Memory B cell (primary cell): ENCODE measurements around the gene RAI1.
"Not testable (repeated sequence)": the region's sequence is repeated elsewhere in the genome, so short reads cannot be mapped to it uniquely, and the experiment has no call there.

Experiments used
- ATAC-seq: fragments of 150-1000 bp; cut with Tn5 transposase; 2 replicates; pipeline ENCODE4 v1.10.0; 2021; ENCODE audit warnings: low read depth, mild to moderate bottlenecking, moderate library complexity
- DNase-seq, 2 donors: peaks; one replicate each; pipeline ENCODE4 v3.0.0; 2022; ENCODE audit warnings: low spot score in 2 of 2
- H3K27ac Mint-ChIP-seq: one replicate; pipeline ENCODE4 v1.8.0; 2022; ENCODE audit warnings: mild to moderate bottlenecking, moderate library complexity, mixed read lengths
- H3K27me3 Mint-ChIP-seq: one replicate; pipeline ENCODE4 v1.8.0; 2022; ENCODE audit warnings: mixed read lengths
- H3K36me3 Mint-ChIP-seq: one replicate; pipeline ENCODE4 v1.8.0; 2022; ENCODE audit warnings: mild to moderate bottlenecking, mixed read lengths
- H3K4me1 Mint-ChIP-seq: one replicate; pipeline ENCODE4 v1.8.0; 2022; ENCODE audit warnings: mixed read lengths
- H3K4me3 Mint-ChIP-seq: one replicate; pipeline ENCODE4 v1.8.0; 2022; ENCODE audit warnings: mild to moderate bottlenecking, moderate library complexity, mixed read lengths
- H3K9me3 Mint-ChIP-seq: one replicate; pipeline ENCODE4 v1.8.0; 2022; ENCODE audit warnings: mixed read lengths

Gene RAI1, protein sequence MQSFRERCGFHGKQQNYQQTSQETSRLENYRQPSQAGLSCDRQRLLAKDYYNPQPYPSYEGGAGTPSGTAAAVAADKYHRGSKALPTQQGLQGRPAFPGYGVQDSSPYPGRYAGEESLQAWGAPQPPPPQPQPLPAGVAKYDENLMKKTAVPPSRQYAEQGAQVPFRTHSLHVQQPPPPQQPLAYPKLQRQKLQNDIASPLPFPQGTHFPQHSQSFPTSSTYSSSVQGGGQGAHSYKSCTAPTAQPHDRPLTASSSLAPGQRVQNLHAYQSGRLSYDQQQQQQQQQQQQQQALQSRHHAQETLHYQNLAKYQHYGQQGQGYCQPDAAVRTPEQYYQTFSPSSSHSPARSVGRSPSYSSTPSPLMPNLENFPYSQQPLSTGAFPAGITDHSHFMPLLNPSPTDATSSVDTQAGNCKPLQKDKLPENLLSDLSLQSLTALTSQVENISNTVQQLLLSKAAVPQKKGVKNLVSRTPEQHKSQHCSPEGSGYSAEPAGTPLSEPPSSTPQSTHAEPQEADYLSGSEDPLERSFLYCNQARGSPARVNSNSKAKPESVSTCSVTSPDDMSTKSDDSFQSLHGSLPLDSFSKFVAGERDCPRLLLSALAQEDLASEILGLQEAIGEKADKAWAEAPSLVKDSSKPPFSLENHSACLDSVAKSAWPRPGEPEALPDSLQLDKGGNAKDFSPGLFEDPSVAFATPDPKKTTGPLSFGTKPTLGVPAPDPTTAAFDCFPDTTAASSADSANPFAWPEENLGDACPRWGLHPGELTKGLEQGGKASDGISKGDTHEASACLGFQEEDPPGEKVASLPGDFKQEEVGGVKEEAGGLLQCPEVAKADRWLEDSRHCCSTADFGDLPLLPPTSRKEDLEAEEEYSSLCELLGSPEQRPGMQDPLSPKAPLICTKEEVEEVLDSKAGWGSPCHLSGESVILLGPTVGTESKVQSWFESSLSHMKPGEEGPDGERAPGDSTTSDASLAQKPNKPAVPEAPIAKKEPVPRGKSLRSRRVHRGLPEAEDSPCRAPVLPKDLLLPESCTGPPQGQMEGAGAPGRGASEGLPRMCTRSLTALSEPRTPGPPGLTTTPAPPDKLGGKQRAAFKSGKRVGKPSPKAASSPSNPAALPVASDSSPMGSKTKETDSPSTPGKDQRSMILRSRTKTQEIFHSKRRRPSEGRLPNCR (N-terminal part only)

DNA sequence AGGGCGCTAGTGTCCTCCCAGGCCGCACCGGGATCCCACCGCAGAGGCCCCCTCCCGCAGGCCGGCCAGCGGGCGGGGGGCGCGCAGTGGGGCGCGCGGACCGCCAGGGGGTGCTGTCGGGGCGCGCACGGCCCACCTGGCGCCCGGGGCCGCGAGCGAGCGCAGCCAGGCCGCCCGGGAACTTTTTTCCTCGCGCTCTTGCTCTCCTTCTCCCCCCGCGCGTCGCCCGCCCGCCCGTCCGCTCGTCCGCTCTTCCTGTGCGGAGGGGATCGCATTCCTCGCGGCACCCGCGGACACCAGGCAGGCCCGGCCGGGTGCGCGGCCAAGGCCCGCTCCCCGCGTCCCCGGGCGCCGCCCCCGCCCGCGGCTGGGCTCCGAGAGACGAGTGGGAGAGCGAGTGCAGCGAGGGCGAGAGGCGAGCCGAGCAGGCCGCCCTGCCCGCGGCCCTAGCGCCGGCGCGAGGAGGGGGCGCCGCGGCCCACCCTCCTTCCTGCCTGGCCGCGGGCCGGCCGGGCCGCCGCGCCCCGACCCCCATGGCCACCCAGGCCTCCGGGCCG lies at the start of gene RAI1:
Gene RAI1 (plus strand): TSS at position 272 of the 557 bp plus-strand sequence. CDS start 111,491 bp downstream, outside the sequence.
- Mint-ChIP-seq H3K4me1 (peaks cover 24% of the 10 kb centered on the region), H3K36me3 (no peaks in the 10 kb centered on the region), H3K9me3 (no peaks in the 10 kb centered on the region), H3K4me3 (peak within 1 kb of the TSS; percentile 88), H3K27me3 (peaks cover 5% of the 10 kb centered on the region), H3K27ac (peak within 1 kb of the TSS; percentile 93)
- DNase-seq (peak; percentile 78 to 87), ATAC-seq (peak; percentile 59)

DNA sequence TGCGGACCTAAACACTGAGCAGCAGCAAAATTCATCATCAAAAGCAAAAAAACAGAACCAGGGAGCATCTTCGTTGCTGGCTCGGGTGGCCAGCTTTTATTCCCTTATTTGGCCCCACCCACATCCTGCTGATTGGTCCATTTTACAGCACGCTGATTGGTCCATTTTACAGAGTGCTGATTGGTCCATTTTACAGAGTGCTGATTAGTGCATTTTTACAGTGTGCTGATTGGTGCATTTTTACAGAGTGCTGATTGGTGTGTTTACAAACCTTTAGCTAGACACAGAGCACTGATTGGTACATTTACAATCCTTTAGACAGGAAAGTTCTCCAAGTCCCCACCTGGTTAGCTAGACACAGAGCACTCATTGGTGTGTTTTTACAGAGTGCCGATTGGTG lies 48.6 kb upstream of the RAI1 start:
- not testable (repeated sequence) for H3K9me3 Mint-ChIP-seq, ATAC-seq, DNase-seq, H3K27me3 Mint-ChIP-seq, H3K36me3 Mint-ChIP-seq, H3K27ac Mint-ChIP-seq, H3K4me3 Mint-ChIP-seq, H3K4me1 Mint-ChIP-seq

DNA sequence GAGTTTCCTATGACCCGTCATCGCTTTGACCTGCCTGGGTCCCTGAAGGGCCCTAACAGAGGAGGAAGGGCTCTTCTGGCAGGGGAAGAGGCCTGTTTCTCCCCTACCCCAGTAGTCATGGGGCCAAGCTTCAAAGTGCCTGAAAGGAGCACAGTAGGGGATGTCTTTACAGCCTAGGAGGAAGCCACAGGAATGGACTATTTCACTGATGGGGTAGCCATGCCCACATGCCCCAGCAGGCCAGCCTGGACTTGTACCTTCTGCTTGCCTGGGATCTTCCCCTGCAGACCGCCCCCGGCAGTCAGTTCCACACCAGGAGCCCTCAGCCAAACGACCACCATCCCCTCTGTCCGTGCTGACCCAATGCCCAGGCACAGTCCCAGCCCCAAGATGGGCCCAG lies 47.9 kb upstream of the RAI1 start:
- H3K27ac Mint-ChIP-seq, result no peak overlapping the region
- ATAC-seq (no peak), DNase-seq (no peak)
- H3K4me3 Mint-ChIP-seq, result no peak overlapping the region
- peaks cover 9% of the 10 kb centered on the region for H3K9me3 Mint-ChIP-seq
- peaks cover 8% of the 10 kb centered on the region for H3K4me1 Mint-ChIP-seq
- H3K36me3 Mint-ChIP-seq, result peaks cover 4% of the 10 kb centered on the region
- peaks cover 5% of the 10 kb centered on the region for H3K27me3 Mint-ChIP-seq

DNA sequence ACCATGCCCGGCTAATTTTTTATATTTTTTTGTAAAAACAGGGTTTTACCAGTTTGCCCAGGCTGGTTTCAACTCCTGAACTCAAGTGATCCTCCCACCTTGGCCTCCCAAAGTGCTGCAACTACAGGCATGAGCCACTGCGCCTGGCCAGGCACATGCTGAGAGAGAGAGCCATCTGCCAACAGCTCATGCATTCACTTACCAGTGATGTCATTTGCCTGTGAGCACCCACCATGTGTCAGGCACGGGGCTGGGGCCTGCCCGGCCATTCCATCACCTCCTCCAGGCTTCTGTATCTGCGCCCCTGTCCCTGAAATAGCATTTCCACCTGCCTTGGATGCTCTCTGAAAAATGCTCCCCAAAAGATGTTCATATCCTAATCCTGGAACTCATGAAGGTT lies 46.1 kb upstream of the RAI1 start:
- no peak for DNase-seq
- Mint-ChIP-seq H3K27me3 (peaks cover 10% of the 10 kb centered on the region), H3K4me1 (peaks cover 3% of the 10 kb centered on the region), H3K36me3 (peaks cover 3% of the 10 kb centered on the region), H3K9me3 (peaks cover 9% of the 10 kb centered on the region), H3K27ac (no peak overlapping the region), H3K4me3 (no peak overlapping the region)
- no peak for ATAC-seq

DNA sequence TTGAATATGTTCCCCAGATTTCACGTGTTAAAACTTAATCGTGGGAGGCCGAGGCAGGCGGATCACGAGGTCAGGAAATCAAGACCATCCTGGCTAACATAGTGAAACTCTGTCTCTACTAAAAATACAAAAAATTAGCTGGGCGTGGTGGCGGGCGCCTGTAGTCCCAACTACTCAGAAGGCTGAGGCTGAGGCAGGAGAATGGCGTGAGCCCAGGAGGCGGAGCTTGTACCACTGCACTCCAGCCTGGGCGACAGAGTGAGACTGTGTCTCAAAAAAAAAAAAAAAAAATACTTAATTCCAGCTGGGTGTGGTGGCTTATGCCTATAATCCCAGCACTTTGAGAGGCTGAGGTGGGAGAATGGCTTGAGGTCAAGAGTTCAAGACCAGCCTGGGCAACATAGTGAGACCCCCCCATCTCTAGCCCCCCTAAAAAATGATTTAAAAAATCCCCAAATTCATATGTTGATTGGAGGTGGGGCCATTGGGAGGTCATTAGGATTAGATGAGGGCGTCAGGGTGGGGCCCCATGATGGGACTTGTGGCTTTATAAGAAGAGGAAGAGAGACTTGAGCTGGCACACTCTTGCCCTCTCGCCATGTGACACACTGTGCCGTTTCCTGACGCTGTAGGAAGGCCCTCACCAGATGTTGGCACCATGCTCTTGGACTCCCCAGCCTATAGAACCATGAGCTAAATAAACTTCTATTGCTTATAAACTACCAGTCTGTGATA lies 45.6 kb upstream of the RAI1 start:
- DNase-seq, H3K4me1 Mint-ChIP-seq, H3K9me3 Mint-ChIP-seq, H3K36me3 Mint-ChIP-seq, H3K27ac Mint-ChIP-seq, H3K4me3 Mint-ChIP-seq: not testable (repeated sequence)
- peaks cover 10% of the 10 kb centered on the region for H3K27me3 Mint-ChIP-seq
- ATAC-seq, result peak; percentile 85

DNA sequence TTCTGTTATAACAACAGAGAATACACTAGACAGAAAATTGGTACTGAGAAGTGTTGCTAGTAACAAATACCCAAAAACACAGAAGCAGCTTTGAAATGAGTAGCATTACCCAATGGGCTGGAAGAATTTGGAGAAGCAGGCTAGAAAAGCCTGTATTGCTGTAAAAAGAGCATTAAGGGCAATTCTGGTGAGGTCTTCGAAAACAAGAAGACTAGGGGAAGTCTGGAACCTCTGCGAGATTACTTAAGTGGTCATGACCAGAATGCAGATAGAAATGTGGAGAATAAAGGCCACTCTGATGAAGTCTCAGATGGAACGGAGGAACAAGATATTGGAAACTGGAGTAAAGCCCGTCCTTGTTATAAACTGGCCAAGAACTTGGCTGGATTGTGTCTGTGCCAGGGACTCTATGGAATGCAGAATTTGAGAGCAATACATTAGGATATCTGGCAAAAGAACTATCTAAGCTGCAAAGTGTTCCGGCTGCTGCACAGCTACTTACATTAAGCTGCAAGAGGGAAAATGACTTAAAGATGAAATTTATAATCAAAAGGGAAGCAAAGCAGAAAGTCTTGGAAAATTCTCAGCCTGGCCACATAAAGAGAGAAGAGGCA lies 44.9 kb upstream of the RAI1 start:
- no peak overlapping the region for H3K4me3 Mint-ChIP-seq
- H3K27me3 Mint-ChIP-seq, result peaks cover 10% of the 10 kb centered on the region
- H3K27ac Mint-ChIP-seq, result no peak overlapping the region
- ATAC-seq (no peak), DNase-seq (no peak)
- peaks cover 3% of the 10 kb centered on the region for H3K4me1 Mint-ChIP-seq
- H3K36me3 Mint-ChIP-seq, result peaks cover 3% of the 10 kb centered on the region
- peaks cover 9% of the 10 kb centered on the region for H3K9me3 Mint-ChIP-seq

DNA sequence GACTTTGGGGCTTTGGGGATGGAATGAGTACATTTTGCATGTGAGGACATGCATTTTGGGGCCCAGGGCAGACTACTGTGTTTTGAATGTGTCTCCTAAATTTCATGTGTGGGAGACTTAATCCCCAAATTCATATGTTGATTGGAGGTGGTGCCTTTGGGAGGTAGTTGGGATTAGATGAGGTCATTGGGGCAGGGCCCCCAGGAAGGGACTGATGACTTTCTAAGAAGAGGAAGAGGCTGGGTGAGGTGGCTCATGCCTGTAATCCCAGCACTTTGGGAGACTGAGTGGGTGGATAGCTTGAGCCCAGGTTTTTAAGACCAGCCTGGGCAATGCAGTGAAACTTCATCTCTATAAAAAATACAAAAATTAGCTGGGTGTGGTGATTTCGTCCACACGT lies 42.8 kb upstream of the RAI1 start:
- ATAC-seq, result no peak
- H3K4me3 Mint-ChIP-seq, result no peak overlapping the region
- H3K27ac Mint-ChIP-seq, result no peak overlapping the region
- H3K36me3 Mint-ChIP-seq, result peaks cover 3% of the 10 kb centered on the region
- peaks cover 3% of the 10 kb centered on the region for H3K4me1 Mint-ChIP-seq
- peaks cover 10% of the 10 kb centered on the region for H3K27me3 Mint-ChIP-seq
- no peak for DNase-seq
- H3K9me3 Mint-ChIP-seq, result peaks cover 9% of the 10 kb centered on the region

DNA sequence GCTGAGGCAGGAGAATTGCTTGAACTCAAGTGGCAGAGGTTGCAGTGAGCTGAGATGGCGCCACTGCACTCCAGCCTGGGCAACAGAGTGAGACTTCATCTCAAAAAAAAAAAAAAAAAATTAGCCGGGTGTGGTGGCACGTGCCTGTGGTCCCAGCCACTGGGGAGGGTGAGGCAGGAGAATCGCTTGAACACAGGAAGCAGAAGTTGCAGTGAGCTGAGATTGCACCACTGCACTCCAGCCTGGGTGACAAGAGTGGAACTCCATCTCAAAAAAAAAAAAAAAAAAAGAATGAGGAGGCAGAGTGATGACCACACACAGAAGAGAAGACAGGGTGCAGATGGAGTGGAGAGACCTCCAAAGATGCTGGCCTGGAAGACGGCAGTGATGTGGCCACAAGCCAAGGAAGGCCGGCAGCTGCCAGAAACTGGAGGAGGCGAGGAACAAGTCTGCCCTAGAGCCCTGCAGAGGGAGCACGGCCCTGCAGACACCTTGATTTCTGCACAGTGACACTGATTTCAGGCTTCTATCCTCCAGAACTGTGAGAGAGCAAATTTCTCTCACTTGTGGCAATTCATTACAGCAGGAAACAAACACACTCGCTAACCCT lies 41.5 kb upstream of the RAI1 start:
- DNase-seq, H3K27ac Mint-ChIP-seq, H3K4me3 Mint-ChIP-seq, H3K9me3 Mint-ChIP-seq, ATAC-seq, H3K36me3 Mint-ChIP-seq, H3K4me1 Mint-ChIP-seq, H3K27me3 Mint-ChIP-seq: not testable (repeated sequence)

DNA sequence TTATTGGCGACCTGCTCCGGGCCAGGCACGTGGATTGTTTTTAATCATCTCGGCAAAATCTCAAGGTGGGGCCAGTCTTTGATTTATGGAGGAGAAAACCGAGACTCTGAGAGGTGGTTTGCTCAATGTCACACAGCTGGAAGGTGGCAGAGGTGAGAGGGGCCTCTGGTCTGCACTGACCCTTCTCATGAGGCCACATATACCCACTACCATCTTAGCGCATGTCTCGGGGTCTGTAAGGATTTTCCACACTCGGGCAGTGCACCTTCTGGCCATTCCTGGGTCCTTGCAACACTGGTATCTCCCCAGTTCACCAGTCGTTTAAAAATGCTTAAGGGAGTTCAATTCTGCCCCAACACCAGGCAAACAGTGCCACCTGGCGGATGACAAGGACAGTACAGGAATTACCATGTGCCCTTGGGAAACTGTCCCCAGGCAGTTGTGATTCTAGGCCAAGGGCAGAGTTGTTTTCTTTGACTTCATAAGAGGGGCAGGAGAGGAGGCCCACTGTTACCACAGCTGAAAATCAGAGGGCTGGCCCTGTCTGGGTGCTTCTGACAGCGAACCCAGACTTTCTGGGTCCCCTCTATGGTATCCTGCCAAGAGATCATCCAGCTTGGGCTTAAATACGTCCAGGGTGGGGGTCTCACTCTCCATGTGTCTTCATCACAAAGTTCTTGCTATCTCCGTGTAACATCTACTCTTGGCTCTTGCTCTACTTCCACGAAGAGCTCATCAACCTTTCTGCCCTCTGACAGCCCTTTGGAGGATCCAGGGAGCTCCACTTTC lies 39.4 kb upstream of the RAI1 start:
- H3K4me3 Mint-ChIP-seq, result no peak overlapping the region
- no peak overlapping the region for H3K27ac Mint-ChIP-seq
- H3K9me3 Mint-ChIP-seq, result no peaks in the 10 kb centered on the region
- peaks cover 18% of the 10 kb centered on the region for H3K27me3 Mint-ChIP-seq
- ATAC-seq, result peak; percentile 84
- DNase-seq, result peak; percentile 82 to 84
- no peaks in the 10 kb centered on the region for H3K4me1 Mint-ChIP-seq
- no peaks in the 10 kb centered on the region for H3K36me3 Mint-ChIP-seq

DNA sequence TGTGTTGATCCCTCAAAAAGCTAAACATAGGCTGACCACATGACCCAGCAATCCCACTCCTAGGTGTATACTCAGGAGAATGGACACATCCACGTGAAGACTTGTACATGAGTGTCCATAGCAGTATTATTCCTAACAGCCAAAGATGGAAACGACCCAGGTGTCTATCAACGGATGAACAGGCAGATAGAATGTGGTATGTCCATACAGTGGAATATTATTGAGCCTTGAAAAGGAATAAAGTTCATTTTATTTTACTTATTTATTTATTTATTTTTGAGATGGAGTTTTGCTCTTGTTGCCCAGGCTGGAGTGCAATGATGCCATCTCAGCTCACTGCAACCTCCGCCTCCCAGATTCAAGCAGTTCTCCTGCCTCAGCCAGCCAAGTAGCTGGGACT lies 36.1 kb upstream of the RAI1 start:
- not testable (repeated sequence) for DNase-seq, H3K36me3 Mint-ChIP-seq, ATAC-seq, H3K4me3 Mint-ChIP-seq, H3K27ac Mint-ChIP-seq, H3K9me3 Mint-ChIP-seq, H3K4me1 Mint-ChIP-seq
- H3K27me3 Mint-ChIP-seq, result peaks cover 15% of the 10 kb centered on the region

DNA sequence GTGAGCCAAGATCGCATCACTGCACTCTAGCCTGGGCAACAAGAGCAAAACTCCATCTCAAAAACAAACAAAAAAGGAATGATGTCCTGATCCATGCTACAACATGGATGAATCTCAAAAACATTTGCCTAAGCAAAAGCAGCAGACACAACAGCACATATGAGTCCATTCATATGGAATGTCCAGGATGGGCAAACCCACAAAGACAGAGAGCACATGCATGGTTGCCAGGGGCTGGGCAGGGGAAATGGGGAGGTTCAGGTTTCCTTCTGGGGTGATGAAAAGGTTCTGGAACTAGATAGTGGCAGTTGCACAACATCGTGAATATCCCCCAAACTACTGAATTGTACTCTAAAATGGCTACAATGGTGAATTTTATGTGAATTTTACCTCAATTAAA lies 35.3 kb upstream of the RAI1 start:
- no peaks in the 10 kb centered on the region for H3K4me1 Mint-ChIP-seq
- H3K27me3 Mint-ChIP-seq, result peaks cover 15% of the 10 kb centered on the region
- H3K36me3 Mint-ChIP-seq, result peaks cover 3% of the 10 kb centered on the region
- H3K27ac Mint-ChIP-seq, result no peak overlapping the region
- ATAC-seq (no peak), DNase-seq (no peak)
- H3K4me3 Mint-ChIP-seq, result no peak overlapping the region
- H3K9me3 Mint-ChIP-seq, result peaks cover 5% of the 10 kb centered on the region

DNA sequence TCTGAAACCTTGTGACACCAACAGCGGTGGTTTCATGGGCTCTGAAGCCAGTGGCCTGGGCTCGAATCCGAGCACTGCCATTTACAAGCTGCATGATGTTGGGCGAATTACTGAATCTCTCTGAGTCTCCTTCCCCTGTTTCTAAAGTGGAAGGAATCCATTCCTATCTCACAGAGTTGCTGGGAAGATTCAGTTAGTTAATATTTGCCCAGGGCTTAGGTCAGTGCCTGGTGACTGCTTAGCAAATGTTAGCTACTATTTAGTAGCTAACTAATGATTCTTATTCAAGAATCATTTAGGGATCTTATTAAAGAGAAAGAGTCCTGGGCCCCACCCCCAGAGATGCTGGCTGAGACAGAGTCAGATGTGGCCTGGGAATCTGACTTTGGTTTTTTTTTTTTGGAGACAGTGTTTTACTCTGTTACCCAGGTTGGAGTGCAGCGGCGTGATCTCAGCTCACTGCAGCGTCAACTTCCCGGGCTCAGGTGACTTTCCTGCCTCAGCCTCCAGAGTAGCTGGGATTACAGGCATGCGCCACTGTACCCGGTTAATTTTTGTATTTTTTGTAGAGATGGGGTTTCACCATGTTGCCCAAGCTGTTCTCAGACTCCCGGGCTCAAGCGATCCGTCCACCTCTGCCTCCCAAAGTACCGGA lies 33.6 kb upstream of the RAI1 start:
- DNase-seq, result no peak
- peaks cover 5% of the 10 kb centered on the region for H3K9me3 Mint-ChIP-seq
- ATAC-seq, result no peak
- H3K27ac Mint-ChIP-seq, result no peak overlapping the region
- H3K36me3 Mint-ChIP-seq, result peaks cover 3% of the 10 kb centered on the region
- H3K4me1 Mint-ChIP-seq, result no peaks in the 10 kb centered on the region
- H3K27me3 Mint-ChIP-seq, result peaks cover 15% of the 10 kb centered on the region
- no peak overlapping the region for H3K4me3 Mint-ChIP-seq
